GM12878 (cell line): ENCODE data around the gene KRT4. TPM values are rescaled to one million over a fixed set of nuclear protein-coding genes. Genes with fewer than 3 reads are reported as not detected.

Experiments
- ATAC-seq: fragments of 200-7000 bp; cut with Tn5 transposase; 3 replicates; pipeline ENCODE4 v1.9.1; 2020; ENCODE audit warnings: mild to moderate bottlenecking, moderate library complexity
- BruUV-seq: library from RNA; stranded (reverse); fragments of 400-500 nt; replicated peaks from 2 replicates; lab custom pipeline; 2021; lab: Mats Ljungman, UMichigan
- CTCF ChIA-PET: fragments of 300-600 bp; sonication (Branson Sonifier 250); formaldehyde crosslinking; extraction: SDS; loops from one replicate; lab custom pipeline; 2021; ENCODE audit warnings: inconsistent platforms; lab: Yijun Ruan, JAX
- POLR2A ChIA-PET: fragments of 350-600 bp; formaldehyde crosslinking; extraction: SDS; loops from one replicate; lab custom pipeline; 2021; ENCODE audit warnings: inconsistent platforms; lab: Charles Lee
- RAD21 ChIA-PET: fragments of 300-600 bp; sonication (Branson Sonifier 250); formaldehyde crosslinking; loops from one replicate; lab custom pipeline; 2023; ENCODE audit warnings: antibody characterized with exemption; ENCODE audit not compliant: unreplicated experiment; lab: Charles Lee
- SMC1A ChIA-PET: fragments of 300-600 bp; sonication (Branson Sonifier 250); formaldehyde crosslinking; loops from one replicate; lab custom pipeline; 2023; ENCODE audit not compliant: unreplicated experiment, uncharacterized antibody; lab: Charles Lee
- DNase-seq: peaks from one replicate; pipeline ENCODE4 v3.0.0-alpha.2; 2011; ENCODE audit warnings: low read depth, low spot score
- FAIRE-seq: peaks from 3 replicates; lab custom pipeline; 2011; peaks lifted over from hg19 to GRCh38; lab: Jason Lieb, UNC
- H2AFZ ChIP-seq: 2 replicates; pipeline ENCODE4 v1.6.0; 2011; ENCODE audit warnings: low read depth, low read length, control low read depth; ENCODE audit not compliant: control insufficient read depth
- H3K27ac ChIP-seq: 2 replicates; pipeline ENCODE4 v1.5.1; 2011; ENCODE audit warnings: control low read depth; ENCODE audit not compliant: control insufficient read depth, insufficient read depth
- H3K27me3 ChIP-seq, 2 experiments: replicated peaks in 1 of 2; 2 replicates each; pipeline versions ENCODE4 v1.6.0 to v1.6.1; 2011; ENCODE audit warnings: low read length in 1 of 2; ENCODE audit not compliant: control insufficient read depth in 2 of 2, insufficient read depth in 2 of 2
- H3K36me3 ChIP-seq, 2 experiments: 2 replicates each; pipeline ENCODE4 v1.5.1; 2011; ENCODE audit warnings: low read length in 1 of 2; ENCODE audit not compliant: control insufficient read depth in 2 of 2, insufficient read depth in 2 of 2
- H3K4me1 ChIP-seq: 2 replicates; pipeline ENCODE4 v1.6.1; 2011; ENCODE audit warnings: mild to moderate bottlenecking, low read length, moderate library complexity, mixed read lengths; ENCODE audit not compliant: control insufficient read depth, insufficient read depth
- H3K4me2 ChIP-seq: 2 replicates; pipeline ENCODE4 v1.6.0; 2011; ENCODE audit warnings: control low read depth; ENCODE audit not compliant: control insufficient read depth, insufficient read depth
- H3K4me3 ChIP-seq: fragments of 200-600 bp; sonication (generic); 2 replicates; pipeline ENCODE4 v1.5.1; 2016
- H3K79me2 ChIP-seq: 2 replicates; pipeline ENCODE4 v1.6.0; 2011; ENCODE audit warnings: low read length; ENCODE audit not compliant: control insufficient read depth, insufficient read depth
- H3K9ac ChIP-seq: 2 replicates; pipeline ENCODE4 v1.8.0; 2011; ENCODE audit warnings: low read length, control low read depth, mixed read lengths; ENCODE audit not compliant: control insufficient read depth, insufficient read depth
- H3K9me3 ChIP-seq: replicated peaks from 3 replicates; pipeline ENCODE4 v1.5.1; 2011; ENCODE audit warnings: mild to moderate bottlenecking, low read length; ENCODE audit not compliant: control insufficient read depth, insufficient read depth
- H4K20me1 ChIP-seq: 2 replicates; pipeline ENCODE4 v1.6.0; 2011; ENCODE audit not compliant: control insufficient read depth, insufficient read depth
- ATF7 ChIP-seq: fragments of 450-650 bp; IDR thresholded peaks from 2 replicates; pipeline ENCODE4 v1.6.1; 2016; ENCODE audit warnings: low read depth, mild to moderate bottlenecking
- BCLAF1 ChIP-seq: fragments of 450-650 bp; IDR thresholded peaks from 2 replicates; pipeline ENCODE4 v1.6.1; 2017; ENCODE audit warnings: antibody characterized with exemption, mild to moderate bottlenecking, moderate library complexity
- BRCA1 ChIP-seq: IDR thresholded peaks from 2 replicates; pipeline ENCODE4 v1.6.1; 2011; ENCODE audit warnings: low read depth, low read length, improper control_type of control experiment
- CREM ChIP-seq: IDR thresholded peaks from 2 replicates; pipeline ENCODE4 v1.6.1; 2014; ENCODE audit warnings: antibody characterized with exemption, low read depth
- EGR1 ChIP-seq, 2 experiments: IDR thresholded peaks; 1 replicate in 1 of 2; 2 replicates in 1 of 2; pipeline ENCODE4 v1.6.1; 2011 to 2012; ENCODE audit warnings: low read depth in 2 of 2, low read length in 2 of 2, borderline replicate concordance in 1 of 2, mild to moderate bottlenecking in 1 of 2, moderate library complexity in 1 of 2
- FOS ChIP-seq: IDR thresholded peaks from 3 replicates; pipeline ENCODE4 v1.6.1; 2011; ENCODE audit warnings: borderline replicate concordance; ENCODE audit not compliant: insufficient read length; ENCODE audit errors: extremely low read depth
- PBX3 ChIP-seq: IDR thresholded peaks from 2 replicates; pipeline ENCODE4 v1.6.1; 2011; ENCODE audit warnings: mild to moderate bottlenecking, low read depth, low read length, moderate library complexity; ENCODE audit not compliant: insufficient replicate concordance
- SIX5 ChIP-seq: IDR thresholded peaks from 2 replicates; pipeline ENCODE4 v1.6.1; 2011; ENCODE audit warnings: mild to moderate bottlenecking, low read depth, low read length, moderate library complexity; ENCODE audit not compliant: severe bottlenecking
- YBX1 ChIP-seq: fragments of 450-650 bp; IDR thresholded peaks from 2 replicates; pipeline ENCODE4 v1.6.1; 2016; ENCODE audit warnings: antibody characterized with exemption
- WGBS: methylation state at CpG from one replicate; pipeline ENCODE4 v1.1.6; 2016; ENCODE audit warnings: low lambda C conversion rate; ENCODE audit not compliant: insufficient replicate concordance, insufficient coverage; ENCODE audit errors: missing lambda C conversion rate; 5-methylcytosine and 5-hydroxymethylcytosine counted together
- in situ Hi-C: fragments of 300-500 bp; cut with MboI; formaldehyde crosslinking; loops from 9 replicates; pipeline ENCODE4 v1.14.3; 2018; ENCODE audit warnings: mixed read lengths
- intact Hi-C: fragments of 100-400 bp; cut with micrococcal nuclease; formaldehyde crosslinking; loops from one replicate; pipeline ENCODE4 v1.14.2; 2022; ENCODE audit not compliant: unreplicated experiment
- polyA plus RNA-seq, 11 experiments: library from polyadenylated mRNA; depleted of rRNA in 4 of 11; unstranded in 6 of 11; stranded (reverse) in 5 of 11; fragments of >200 nt; fragmentation: Nextera tagmentation in 4 of 11; fragmentation: Illumina TruSeq in 1 of 11; extraction: Ambion mirVana in 4 of 11; extraction: Trizol in 1 of 11; gene quantifications; 1 replicate in 1 of 11; 2 replicates in 10 of 11; pipeline versions ENCODE4 v1.2.1 to v1.2.3, GENCODE V29; 2011 to 2016; ENCODE audit warnings: inconsistent platforms in 2 of 11, missing spikeins in 2 of 11, low read depth in 1 of 11
- total RNA-seq, 4 experiments: library from RNA; depleted of rRNA in 3 of 4; stranded (reverse); fragments of >200 nt in 3 of 4; fragmentation: Illumina TruSeq in 1 of 4; extraction: Trizol in 1 of 4; gene quantifications; 2 replicates each; pipeline versions ENCODE4 v1.2.1 to v1.2.3, GENCODE V29; 2013 to 2021
- TF ChIP-seq, protein P1 (sequence below), 3 experiments: IDR thresholded peaks in 2 of 3; conservative IDR thresholded peaks in 1 of 3; 2 replicates each; pipeline ENCODE4 v1.5.1; 2011; ENCODE audit warnings: low read depth in 3 of 3, low read length in 3 of 3, mild to moderate bottlenecking in 3 of 3, control low read depth in 2 of 3, moderate library complexity in 2 of 3, inconsistent platforms in 1 of 3, mixed read lengths in 1 of 3; ENCODE audit not compliant: control insufficient read depth in 2 of 3, insufficient read depth in 1 of 3; ENCODE audit errors: extremely low read depth in 1 of 3
- TF ChIP-seq, protein P2 (sequence below): IDR thresholded peaks from 2 replicates; pipeline ENCODE4 v1.6.1; 2012; ENCODE audit warnings: low read depth, low read length, improper control_type of control experiment

The KRT4 gene
- total and polyA plus RNA-seq, 10 of the 15 experiments (the other 5 are each of a cell fraction or from before 2014, with no cell fraction given) = not detected

DNA sequence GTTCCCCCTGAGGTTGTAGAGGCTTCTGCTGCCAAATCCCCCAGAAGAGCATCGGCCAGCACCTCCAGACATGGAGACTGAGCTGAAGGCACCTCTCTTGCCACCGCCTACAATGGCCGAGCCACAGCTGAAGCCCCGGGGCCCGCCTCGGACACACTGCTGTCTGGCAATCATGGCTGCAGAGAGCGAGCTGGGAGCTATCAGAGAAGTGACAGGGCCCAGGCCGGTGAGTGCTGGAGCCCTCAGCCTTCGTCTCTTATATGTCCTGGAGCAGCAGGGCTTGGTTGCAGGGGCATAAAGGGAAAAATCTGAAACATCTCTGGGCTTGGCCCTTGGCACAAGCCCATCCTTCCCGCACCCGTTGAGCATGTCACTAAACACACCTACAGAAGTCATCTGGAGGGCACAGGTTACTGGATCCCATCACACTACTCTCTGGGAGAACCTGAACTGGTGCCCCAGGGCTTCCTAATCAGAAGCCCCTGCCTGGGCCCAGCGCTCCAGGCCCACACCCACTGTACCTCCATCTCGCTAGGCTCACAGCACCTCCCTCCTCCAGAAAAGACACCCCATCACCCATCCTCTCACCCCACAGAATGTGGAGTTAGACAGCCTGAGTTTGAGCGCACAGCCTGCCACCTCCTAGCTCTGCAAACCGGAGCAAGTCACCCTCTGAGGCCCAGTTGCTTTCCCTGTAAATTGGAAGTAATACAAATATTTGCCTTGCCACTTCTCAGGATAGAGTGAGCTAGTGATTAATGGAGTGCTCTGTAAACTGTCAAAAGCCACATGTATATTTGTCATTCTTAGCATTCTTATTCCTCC is at the start of gene KRT4 (continued):
- TF ChIP-seq FOS (no peak), YBX1 (no peak), CREM (no peak)
- TF ChIP-seq, protein P1, sequence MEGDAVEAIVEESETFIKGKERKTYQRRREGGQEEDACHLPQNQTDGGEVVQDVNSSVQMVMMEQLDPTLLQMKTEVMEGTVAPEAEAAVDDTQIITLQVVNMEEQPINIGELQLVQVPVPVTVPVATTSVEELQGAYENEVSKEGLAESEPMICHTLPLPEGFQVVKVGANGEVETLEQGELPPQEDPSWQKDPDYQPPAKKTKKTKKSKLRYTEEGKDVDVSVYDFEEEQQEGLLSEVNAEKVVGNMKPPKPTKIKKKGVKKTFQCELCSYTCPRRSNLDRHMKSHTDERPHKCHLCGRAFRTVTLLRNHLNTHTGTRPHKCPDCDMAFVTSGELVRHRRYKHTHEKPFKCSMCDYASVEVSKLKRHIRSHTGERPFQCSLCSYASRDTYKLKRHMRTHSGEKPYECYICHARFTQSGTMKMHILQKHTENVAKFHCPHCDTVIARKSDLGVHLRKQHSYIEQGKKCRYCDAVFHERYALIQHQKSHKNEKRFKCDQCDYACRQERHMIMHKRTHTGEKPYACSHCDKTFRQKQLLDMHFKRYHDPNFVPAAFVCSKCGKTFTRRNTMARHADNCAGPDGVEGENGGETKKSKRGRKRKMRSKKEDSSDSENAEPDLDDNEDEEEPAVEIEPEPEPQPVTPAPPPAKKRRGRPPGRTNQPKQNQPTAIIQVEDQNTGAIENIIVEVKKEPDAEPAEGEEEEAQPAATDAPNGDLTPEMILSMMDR (IDR thresholded peaks at IDR 0.05 in 2 of 3, conservative IDR thresholded peaks at IDR 0.05 in 1 of 3; ENCODE audit: control insufficient read depth in 2 of 3, extremely low read depth in 1 of 3, insufficient read depth in 1 of 3, low read depth in 3 of 3, low read length in 3 of 3) = no peak
- TF ChIP-seq, all 136 proteins: peak for 0

GRCh38 chr12:52862023-52862422 is 48.1 kb upstream of the KRT4 start:
- Histone ChIP-seq H3K27me3 (peaks cover 0 to 1% of the 10 kb centered on the region in 2 experiments; a peak in 1 of 4 replicates), H3K27ac (no peak overlapping the region), H4K20me1 (no peaks in the 10 kb centered on the region; the same call in 1 of the 2 replicates), H3K9me3 (no peaks in the 10 kb centered on the region), H3K9ac (no peak overlapping the region), H3K79me2 (no peaks in the 10 kb centered on the region), H3K36me3 (no peaks in the 10 kb centered on the region), H3K4me1 (no peaks in the 10 kb centered on the region), H3K4me2 (no peak overlapping the region), H2AFZ (no peak overlapping the region), H3K4me3 (no peak overlapping the region)
- ATAC-seq (no peak), FAIRE-seq (no peak), DNase-seq (no peak)
- intact Hi-C loops = no loop called here
- WGBS = 30% methylated on average over 2 of the region's 2 CpGs
- CTCF ChIA-PET = interaction anchor here (0.9 to 1.3 kb wide), 2 partner anchors 9 to 23 kb away, joined by 3 to 5 read pairs; no protein-coding TSS in a partner anchor
- BruUV-seq = no TSS peak
- SMC1A ChIA-PET = no interaction called here
- in situ Hi-C loops = loop anchor here (10.0 kb wide), 1 partner anchor 277 kb away; no protein-coding TSS in a partner anchor
- POLR2A ChIA-PET = no interaction called here
- RAD21 ChIA-PET = no interaction called here
- TF ChIP-seq PBX3 = no peak
- TF ChIP-seq EGR1 (IDR thresholded peaks at IDR 0.05; ENCODE audit: borderline replicate concordance in 1 of 2, low read depth in 2 of 2, low read length in 2 of 2) = no peak
- no peak for TF ChIP-seq BCLAF1
- TF ChIP-seq FOS = no peak
- no peak for TF ChIP-seq ATF7
- TF ChIP-seq, protein P2, sequence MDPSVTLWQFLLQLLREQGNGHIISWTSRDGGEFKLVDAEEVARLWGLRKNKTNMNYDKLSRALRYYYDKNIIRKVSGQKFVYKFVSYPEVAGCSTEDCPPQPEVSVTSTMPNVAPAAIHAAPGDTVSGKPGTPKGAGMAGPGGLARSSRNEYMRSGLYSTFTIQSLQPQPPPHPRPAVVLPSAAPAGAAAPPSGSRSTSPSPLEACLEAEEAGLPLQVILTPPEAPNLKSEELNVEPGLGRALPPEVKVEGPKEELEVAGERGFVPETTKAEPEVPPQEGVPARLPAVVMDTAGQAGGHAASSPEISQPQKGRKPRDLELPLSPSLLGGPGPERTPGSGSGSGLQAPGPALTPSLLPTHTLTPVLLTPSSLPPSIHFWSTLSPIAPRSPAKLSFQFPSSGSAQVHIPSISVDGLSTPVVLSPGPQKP = no peak
- TF ChIP-seq BRCA1 = no peak
- TF ChIP-seq SIX5 = no peak
